Gastrocnemius medialis (tissue), 4 donors: ENCODE results near the gene C7orf33. TPM values are rescaled to one million over a fixed set of nuclear protein-coding genes. Genes with fewer than 3 reads are reported as not detected.
"Not testable (repeated sequence)": the region's sequence is repeated elsewhere in the genome, so short reads cannot be mapped to it uniquely, and the experiment has no call there.

Experiments used
- ATAC-seq, 2 donors: fragments of 150-250 bp; one replicate each; pipeline ENCODE4 v1.9.1; 2016
- DNase-seq, 2 donors: peaks; one replicate each; pipeline ENCODE4 v3.0.0-alpha.2; 2019
- H3K27ac ChIP-seq, 4 donors: fragments of 200-600 bp; sonication (generic); 1 replicate in 1 of 4; 2 replicates in 3 of 4; pipeline ENCODE4 v1.5.1; 2016 to 2018; ENCODE audit warnings: mild to moderate bottlenecking in 2 of 4, moderate library complexity in 1 of 4
- H3K27me3 ChIP-seq, 3 donors: fragments of 200-600 bp; sonication (generic) in 2 of 3; 1 replicate in 1 of 3; 2 replicates in 2 of 3; pipeline versions ENCODE4 v1.5.1 to v1.6.0; 2016 to 2019; ENCODE audit warnings: mild to moderate bottlenecking in 1 of 3, moderate library complexity in 1 of 3
- H3K36me3 ChIP-seq, 2 donors: fragments of 200-600 bp; sonication (generic) in 1 of 2; one replicate each; pipeline ENCODE4 v1.5.1; 2017 to 2018
- H3K4me1 ChIP-seq, 2 donors: fragments of 200-600 bp; sonication (generic) in 1 of 2; one replicate each; pipeline ENCODE4 v1.5.1; 2016 to 2017; ENCODE audit warnings: mild to moderate bottlenecking in 2 of 2
- H3K4me3 ChIP-seq, 4 donors: fragments of 200-600 bp; sonication (generic) in 3 of 4; 1 replicate in 1 of 4; 2 replicates in 3 of 4; pipeline ENCODE4 v1.5.1; 2016 to 2019; ENCODE audit warnings: mild to moderate bottlenecking in 2 of 4
- H3K9me3 ChIP-seq, 3 donors: fragments of 200-600 bp; sonication (generic) in 2 of 3; 1 replicate in 1 of 3; 2 replicates in 2 of 3; pipeline ENCODE4 v1.5.1; 2016 to 2019
- CTCF ChIP-seq, 5 experiments: fragments of 450-650 bp in 3 of 5; fragments of 200-600 bp in 2 of 5; sonication (generic) in 2 of 5; IDR thresholded peaks in 4 of 5; conservative IDR thresholded peaks in 1 of 5; 1 replicate in 4 of 5; 2 replicates in 1 of 5; pipeline ENCODE4 v1.5.1; 2016 to 2019; ENCODE audit warnings: antibody characterized with exemption in 5 of 5, mild to moderate bottlenecking in 3 of 5, moderate library complexity in 3 of 5
- POLR2A ChIP-seq, 2 donors: fragments of 450-650 bp; IDR thresholded peaks; one replicate each; pipeline ENCODE4 v1.6.1; 2017; ENCODE audit warnings: antibody characterized with exemption in 2 of 2, mild to moderate bottlenecking in 2 of 2, moderate library complexity in 2 of 2
- in situ Hi-C, 4 donors: fragments of 200-750 bp; cut with MboI; loops; one replicate each; pipeline versions ENCODE4 v1.15.0 to v1.8.0; 2017; ENCODE audit warnings: low sequenced_read_pairs in 4 of 4
- intact Hi-C: fragments of 100-400 bp; cut with DNase I; formaldehyde crosslinking; loops from one replicate; pipeline ENCODE4 v1.15.1; 2023; ENCODE audit warnings: low total_unique reads
- total RNA-seq, 4 donors: library from RNA; depleted of rRNA; stranded (reverse); fragments of >200 nt; gene quantifications; one replicate each; pipeline versions ENCODE4 v1.1.0 to v1.2.3, GENCODE V29; 2016

C7orf33 gene
- total RNA-seq, 4 donors from 2014 or later = not detected

GRCh38 chr7:148567524-148567923 is 23.0 kb upstream of the C7orf33 start:
- in situ Hi-C loops = no loop called here
- Histone ChIP-seq H3K4me1 (no peaks in the 10 kb centered on the region), H3K27me3 (no peaks in the 10 kb centered on the region), H3K36me3 (no peaks in the 10 kb centered on the region), H3K27ac (no peak overlapping the region), H3K4me3 (no peak overlapping the region), H3K9me3 (no peaks in the 10 kb centered on the region)
- intact Hi-C loops = no loop called here
- TF ChIP-seq CTCF (IDR thresholded peaks at IDR 0.05 in 4 of 5, conservative IDR thresholded peaks at IDR 0.05 in 1 of 5) (no peak), POLR2A (IDR thresholded peaks at IDR 0.05) (no peak)
- no peak for ATAC-seq
- no peak for DNase-seq

DNA sequence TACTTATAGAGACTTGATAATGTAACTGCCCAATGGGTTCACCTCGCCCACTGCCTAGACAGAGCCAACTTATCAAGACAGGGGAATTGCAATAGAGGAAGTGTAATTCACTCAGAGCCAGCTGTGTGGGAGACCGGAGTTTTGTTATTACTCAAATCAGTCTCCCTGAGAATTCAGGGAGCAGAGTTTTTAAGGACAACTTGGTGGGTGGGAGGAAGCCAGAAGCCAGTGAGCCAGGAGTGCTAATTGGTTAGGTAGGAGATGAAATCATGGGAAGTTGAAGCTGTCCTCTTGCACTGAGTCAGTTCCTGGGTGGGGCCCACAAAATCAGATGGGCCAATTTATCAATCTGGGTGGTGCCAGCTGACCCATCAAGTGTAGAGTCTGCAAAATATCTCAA is 20.1 kb upstream of the C7orf33 start:
- in situ Hi-C loops = loop anchor here in 2 of 4 donors (10.0 kb wide), 1 partner anchor 394 kb away; no protein-coding TSS in a partner anchor

DNA sequence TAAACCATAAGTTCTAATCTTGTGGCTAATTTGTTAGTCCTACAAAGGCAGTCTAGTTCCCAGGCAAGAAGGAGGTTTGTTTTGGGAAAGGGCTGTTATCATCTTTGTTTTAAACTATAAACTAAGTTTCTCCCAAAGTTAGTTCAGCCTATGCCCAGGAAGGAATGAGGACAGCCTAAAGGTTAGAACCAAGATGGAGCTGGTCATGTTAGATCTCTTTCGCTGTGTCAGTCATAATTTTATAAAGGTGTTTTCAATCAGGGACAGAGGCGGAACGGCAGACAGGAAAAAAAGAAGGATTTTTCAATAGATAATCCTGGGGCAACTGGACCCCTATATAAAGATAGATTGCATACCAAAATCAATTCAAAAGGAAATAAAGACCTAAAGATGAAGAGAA is 19.6 kb upstream of the C7orf33 start:
- H3K4me1 ChIP-seq, H3K9me3 ChIP-seq, H3K36me3 ChIP-seq, DNase-seq, H3K4me3 ChIP-seq, H3K27ac ChIP-seq, ATAC-seq, intact Hi-C loops, H3K27me3 ChIP-seq: not testable (repeated sequence)
- in situ Hi-C loops = loop anchor here in 2 of 4 donors (10.0 kb wide), 1 partner anchor 394 kb away; no protein-coding TSS in a partner anchor

More for the DNA sequence above, 20.1 kb upstream of the C7orf33 start:
- Histone ChIP-seq H3K9me3 (no peaks in the 10 kb centered on the region), H3K36me3 (no peaks in the 10 kb centered on the region), H3K27me3 (no peaks in the 10 kb centered on the region), H3K4me3 (no peak overlapping the region), H3K4me1 (no peaks in the 10 kb centered on the region), H3K27ac (no peak overlapping the region)
- intact Hi-C loops = no loop called here
- ATAC-seq = no peak
- DNase-seq = no peak
- TF ChIP-seq CTCF (IDR thresholded peaks at IDR 0.05 in 4 of 5, conservative IDR thresholded peaks at IDR 0.05 in 1 of 5) (no peak), POLR2A (IDR thresholded peaks at IDR 0.05) (no peak)

- ATAC-seq (no peak), DNase-seq (no peak)
- no peak overlapping the region for H3K27ac ChIP-seq
- no peaks in the 10 kb centered on the region for H3K9me3 ChIP-seq
- intact Hi-C loops = no loop called here
- H3K4me1 ChIP-seq = no peaks in the 10 kb centered on the region
- TF ChIP-seq POLR2A (IDR thresholded peaks at IDR 0.05) (no peak), CTCF (IDR thresholded peaks at IDR 0.05 in 4 of 5, conservative IDR thresholded peaks at IDR 0.05 in 1 of 5) (no peak)
- in situ Hi-C loops = loop anchor here in 2 of 4 donors (10.0 kb wide), 1 partner anchor 393 kb away; no protein-coding TSS in a partner anchor
- no peaks in the 10 kb centered on the region for H3K27me3 ChIP-seq
- H3K36me3 ChIP-seq = no peaks in the 10 kb centered on the region
- H3K4me3 ChIP-seq = no peak overlapping the region
Observed at GRCh38 chr7:148571381-148571780, 19.2 kb upstream of the C7orf33 start.

DNA sequence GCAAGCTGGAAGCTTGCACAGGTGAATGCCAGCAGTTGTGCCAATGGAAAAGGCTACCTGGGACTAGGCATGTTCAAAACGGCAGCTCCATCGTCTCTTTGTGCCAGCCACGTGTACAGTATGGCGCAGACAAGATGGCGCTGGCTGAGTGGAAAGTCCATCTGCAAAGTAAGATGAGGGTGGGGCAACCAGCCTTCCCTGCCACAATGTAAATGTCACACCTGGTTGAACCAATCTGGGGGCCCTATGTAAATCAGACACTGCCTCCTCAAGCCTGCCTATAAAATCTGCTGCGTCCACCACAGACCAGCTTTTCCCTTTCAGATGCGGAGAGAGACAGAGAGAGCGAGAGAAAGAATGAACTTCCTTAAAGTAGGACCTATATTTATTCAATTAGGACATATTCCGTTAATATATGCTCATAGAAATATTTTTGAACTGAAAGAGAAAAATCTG is 18.5 kb upstream of the C7orf33 start:
- in situ Hi-C loops = loop anchor here in 2 of 4 donors (10.0 kb wide), 1 partner anchor 393 kb away; no protein-coding TSS in a partner anchor
- DNase-seq (no peak), ATAC-seq (no peak)
- Histone ChIP-seq H3K4me3 (no peak overlapping the region), H3K4me1 (no peaks in the 10 kb centered on the region), H3K27me3 (no peaks in the 10 kb centered on the region), H3K36me3 (no peaks in the 10 kb centered on the region), H3K27ac (no peak overlapping the region), H3K9me3 (no peaks in the 10 kb centered on the region)
- intact Hi-C loops = no loop called here
- TF ChIP-seq POLR2A (IDR thresholded peaks at IDR 0.05) = no peak
- no peak for TF ChIP-seq CTCF (IDR thresholded peaks at IDR 0.05 in 4 of 5, conservative IDR thresholded peaks at IDR 0.05 in 1 of 5)

GRCh38 chr7:148573581-148573980 is 17.0 kb upstream of the C7orf33 start:
- intact Hi-C loops, DNase-seq, ATAC-seq, H3K9me3 ChIP-seq, H3K4me3 ChIP-seq, H3K36me3 ChIP-seq, H3K4me1 ChIP-seq, H3K27ac ChIP-seq, H3K27me3 ChIP-seq: not testable (repeated sequence)
- in situ Hi-C loops = loop anchor here in 2 of 4 donors (10.0 kb wide), 1 partner anchor 391 kb away; no protein-coding TSS in a partner anchor
